ENCODE data around the gene PLCB1.

The PLCB1 gene

DNA sequence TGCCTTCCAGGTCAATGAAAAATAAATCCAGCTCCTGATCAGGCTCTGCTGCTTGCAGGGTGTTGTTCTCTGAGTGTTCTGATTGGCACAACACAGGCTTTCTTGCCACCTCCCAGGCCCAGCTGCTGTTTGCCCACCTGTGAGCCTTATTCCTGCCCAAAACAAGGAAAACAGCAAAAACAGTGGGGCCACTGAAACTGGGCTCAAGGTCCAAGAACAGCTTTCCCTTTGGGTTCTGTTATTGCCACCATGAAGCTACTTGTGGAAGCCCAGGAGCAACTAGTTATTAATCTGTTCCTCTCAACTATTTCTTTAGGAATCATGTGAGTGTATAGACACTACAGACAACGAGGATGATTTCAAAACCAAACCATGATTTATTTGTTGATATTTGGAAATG is 159.1 kb downstream of the PLCB1 start:
- Histone ChIP-seq H3K27ac (no peak overlapping the region), H3K4me3 (no peak overlapping the region)
- DNase-seq (ENCODE audit: low spot score), result no peak
- no peak for TF ChIP-seq CTCF (IDR thresholded peaks at IDR 0.05)

DNA sequence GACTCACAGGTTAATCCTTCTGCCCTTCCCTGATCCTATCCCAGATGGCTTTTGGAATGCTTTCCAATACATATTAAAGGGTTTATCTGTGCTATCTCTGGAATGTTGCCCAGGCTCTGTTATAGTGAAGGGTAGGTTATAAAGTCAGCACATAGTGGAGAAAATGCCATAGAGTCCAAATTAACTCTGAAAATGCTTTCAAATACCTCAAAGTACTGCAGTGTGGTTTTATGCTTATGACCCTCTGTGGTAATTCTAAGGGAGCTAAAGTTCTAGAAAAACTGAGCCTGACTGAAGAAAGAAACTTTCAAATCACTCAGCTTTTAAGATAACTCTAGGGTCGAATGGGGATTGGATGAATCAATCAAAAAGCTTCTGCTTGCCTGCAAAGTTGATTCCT is 159.8 kb downstream of the PLCB1 start:
- no peak overlapping the region for H3K27ac ChIP-seq
- no peak overlapping the region for H3K4me3 ChIP-seq
- TF ChIP-seq CTCF (IDR thresholded peaks at IDR 0.05), result no peak
- DNase-seq (ENCODE audit: low spot score), result no peak

- TF ChIP-seq CTCF (IDR thresholded peaks at IDR 0.05), result no peak
- H3K4me3 ChIP-seq, result no peak overlapping the region
- DNase-seq (ENCODE audit: low spot score), result no peak
- H3K27ac ChIP-seq, result no peak overlapping the region
These were observed 160.7 kb downstream of the PLCB1 start for GRCh38 chr20:8292793-8293192.

DNA sequence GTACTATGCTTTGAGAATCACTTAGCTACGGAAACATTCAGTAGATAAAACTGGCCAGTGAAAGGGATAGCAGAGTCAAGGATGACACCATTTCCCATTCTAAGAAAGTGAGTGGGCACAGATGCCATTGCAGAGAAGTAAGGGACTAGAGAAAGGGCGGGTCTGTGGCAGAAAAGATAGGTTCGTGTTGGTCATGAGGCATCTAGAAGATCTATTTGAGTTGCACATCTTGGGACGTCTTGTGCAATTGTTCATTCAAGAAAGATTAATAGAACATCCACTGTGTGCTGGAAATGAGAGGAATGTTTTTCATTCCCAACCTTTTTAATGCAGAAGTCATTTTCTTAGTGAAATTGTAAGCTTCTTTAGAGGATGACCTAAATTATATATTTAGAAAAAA is 161.7 kb downstream of the PLCB1 start:
- DNase-seq (ENCODE audit: low spot score), result no peak
- H3K4me3 ChIP-seq, result no peak overlapping the region
- no peak overlapping the region for H3K27ac ChIP-seq
- no peak for TF ChIP-seq CTCF (IDR thresholded peaks at IDR 0.05)

DNA sequence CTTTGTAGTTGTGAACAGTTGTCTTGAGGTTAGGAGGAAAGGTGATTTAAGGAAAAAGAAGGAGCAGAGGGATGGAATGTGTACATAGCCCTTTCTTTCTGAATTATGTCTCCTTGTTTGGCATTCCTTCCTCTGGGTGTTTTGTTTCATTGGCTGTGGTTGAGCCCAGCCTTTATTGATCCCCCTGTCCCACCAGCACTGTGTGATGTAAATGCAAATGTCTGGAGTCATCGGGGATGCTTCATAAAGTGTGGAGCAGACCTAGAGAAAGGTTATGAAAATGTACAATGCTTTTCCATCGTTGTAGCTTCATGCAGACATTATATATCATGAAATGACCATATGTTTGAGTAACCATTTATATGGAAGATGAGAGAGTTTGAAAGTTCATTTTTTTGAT is 164.5 kb downstream of the PLCB1 start:
- no peak overlapping the region for H3K4me3 ChIP-seq
- H3K27ac ChIP-seq, result no peak overlapping the region
- TF ChIP-seq CTCF (IDR thresholded peaks at IDR 0.05), result no peak
- no peak for DNase-seq (ENCODE audit: low spot score)

DNA sequence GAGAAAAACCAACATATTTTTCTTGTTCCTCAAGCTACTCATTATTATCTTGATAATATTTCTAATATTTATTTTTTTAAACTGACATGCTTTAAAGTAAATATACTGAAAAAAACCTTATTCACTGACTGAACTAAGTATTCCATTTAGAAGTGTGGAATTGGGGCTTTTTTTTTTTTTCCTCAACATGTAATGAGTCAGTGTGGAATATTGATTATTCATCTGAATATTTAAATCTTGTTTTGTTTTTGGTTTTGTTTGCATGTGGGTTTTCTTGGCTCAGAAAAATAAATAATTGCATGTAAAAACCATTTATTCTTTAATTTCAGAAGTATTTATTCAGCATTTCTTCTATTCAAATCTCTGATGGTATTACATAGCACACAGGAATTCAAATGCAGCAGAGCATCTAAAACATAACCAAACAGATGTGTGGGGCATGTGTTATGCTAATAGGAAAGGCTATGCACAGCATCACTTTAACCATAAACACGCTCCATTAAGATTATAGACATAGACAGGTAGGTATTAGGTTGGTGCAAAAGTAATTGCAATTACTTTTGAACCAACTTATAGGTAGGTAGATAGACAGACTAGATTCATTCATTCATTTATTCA is 166.5 kb downstream of the PLCB1 start:
- no peak overlapping the region for H3K4me3 ChIP-seq
- no peak overlapping the region for H3K27ac ChIP-seq
- no peak for DNase-seq (ENCODE audit: low spot score)
- no peak for TF ChIP-seq CTCF (IDR thresholded peaks at IDR 0.05)

DNA sequence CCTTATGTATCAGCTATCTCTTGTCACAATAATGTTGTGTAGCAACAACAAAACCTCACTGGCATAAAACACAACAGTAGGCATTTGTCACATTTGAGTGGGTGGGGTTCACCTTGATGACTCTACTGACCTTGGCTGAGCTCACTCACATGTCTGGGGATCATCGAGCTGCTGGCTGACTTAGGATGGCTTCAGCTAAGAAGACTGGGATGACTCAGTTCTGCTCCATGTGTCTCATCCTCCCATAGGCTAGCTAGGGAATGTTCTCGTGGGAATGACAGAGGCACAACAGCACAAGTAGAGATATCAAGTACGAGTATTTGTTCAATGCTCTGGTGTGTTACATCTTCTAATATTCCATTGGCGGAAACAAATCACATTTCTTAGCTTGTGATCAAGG is 167.9 kb downstream of the PLCB1 start:
- H3K4me3 ChIP-seq, result no peak overlapping the region
- TF ChIP-seq CTCF (IDR thresholded peaks at IDR 0.05), result no peak
- H3K27ac ChIP-seq, result no peak overlapping the region
- no peak for DNase-seq (ENCODE audit: low spot score)
